ENCODE measurements around the gene PRPF38B. TPM values are rescaled to one million over a fixed set of nuclear protein-coding genes. Genes with fewer than 3 reads are reported as not detected.

PRPF38B gene
- total and polyA plus RNA-seq, 2 of the 4 experiments (the other 2 are of a cell fraction), result 9.0 to 19.3 TPM

GRCh38 chr1:108670131-108670773, 21.9 kb upstream of the PRPF38B start:
- Histone ChIP-seq H2BK20ac (ENCODE audit: low read depth, low read length) (no peak overlapping the region), H2AK5ac (ENCODE audit: low read depth, low read length) (no peak overlapping the region), H4K8ac (ENCODE audit: low read depth in 2 of 2, low read length in 2 of 2) (no peak overlapping the region), H2AFZ (replicated peaks; ENCODE audit: low read length, poor library complexity) (no peak overlapping the region), H3K4me2 (ENCODE audit: low read depth, low read length) (no peak overlapping the region), H2BK120ac (ENCODE audit: low read depth, low read length) (no peak overlapping the region), H3K27me3 (ENCODE audit: control insufficient read depth, insufficient read depth, low read length) (peaks cover 2% of the 10 kb centered on the region; the same call in 1 of the 2 replicates), H2BK15ac (ENCODE audit: low read depth, low read length) (no peak overlapping the region), H3K23ac (ENCODE audit: low read depth, low read length) (no peak overlapping the region), H3K4ac (ENCODE audit: low read depth, low read length) (no peak overlapping the region), H3K18ac (ENCODE audit: low read depth, low read length) (no peak overlapping the region), H3K9ac (ENCODE audit: low read depth, low read length) (no peak overlapping the region), H3K4me1 (ENCODE audit: control insufficient read depth, insufficient read depth, low read length) (no peaks in the 10 kb centered on the region), H3K36me3 (ENCODE audit: control insufficient read depth, insufficient read depth, low read length) (no peaks in the 10 kb centered on the region), H3K56ac (ENCODE audit: extremely low read depth, insufficient read depth, low read length) (no peak overlapping the region), H3K14ac (replicated peaks; ENCODE audit: low read depth, low read length) (no peak overlapping the region), H2AK9ac (replicated peaks; ENCODE audit: low read depth, low read length, poor library complexity) (no peak overlapping the region), H4K20me1 (ENCODE audit: insufficient read depth, low read length) (no peaks in the 10 kb centered on the region), H3K79me1 (ENCODE audit: low read depth in 1 of 2, low read length in 2 of 2) (no peaks in the 10 kb centered on the region), H3K9me3 (ENCODE audit: control insufficient read depth, insufficient read depth, low read length) (no peaks in the 10 kb centered on the region), H4K5ac (ENCODE audit: low read depth, low read length) (no peak overlapping the region), H3K9me1 (ENCODE audit: insufficient read depth, low read length) (no peaks in the 10 kb centered on the region), H4K91ac (ENCODE audit: insufficient read depth, low read depth, low read length) (no peak overlapping the region), H3K4me3 (ENCODE audit: insufficient read depth, low read depth, low read length) (no peak overlapping the region), H3K27ac (ENCODE audit: insufficient read depth, low read length) (no peak overlapping the region), H2BK5ac (ENCODE audit: low read depth, low read length, poor library complexity, severe bottlenecking) (no peak overlapping the region)
- intact Hi-C loops (cut with micrococcal nuclease) (no loop called here), dilution Hi-C loops (cut with HindIII; ENCODE audit: low sequenced_read_pairs, unreplicated experiment) (no loop called here), in situ Hi-C loops (cut with MboI; ENCODE audit: low sequenced_read_pairs) (no loop called here)
- DNase-seq (no peak), ATAC-seq (ENCODE audit: low read depth) (peak; percentile 51)
- POLR2A ChIA-PET (ENCODE audit: unreplicated experiment), result no interaction called here
- CTCF ChIA-PET, result no interaction called here
- WGBS, 2 experiments (ENCODE audit: extremely low coverage in 2 of 2, insufficient read length in 1 of 2), result 81% methylated on average over 3 of the region's 5 CpGs; no CpG with 5 or more reads in 1 of the 2 experiments
- TF ChIP-seq MXI1 (IDR thresholded peaks at IDR 0.05; ENCODE audit: borderline replicate concordance, low read depth, low read length), result no peak
- TF ChIP-seq CTCF (conservative IDR thresholded peaks at IDR 0.05; ENCODE audit: low read depth, low read length), result no peak
- TF ChIP-seq NFE2L2 (IDR thresholded peaks at IDR 0.05; ENCODE audit: low read depth, low read length), result no peak
- no peak for TF ChIP-seq RAD21 (IDR thresholded peaks at IDR 0.05; ENCODE audit: low read length)
- TF ChIP-seq SMC3 (IDR thresholded peaks at IDR 0.05; ENCODE audit: low read depth, low read length), result no peak
- no peak for TF ChIP-seq MAFK (IDR thresholded peaks at IDR 0.05; ENCODE audit: low read depth, low read length)
- no peak for TF ChIP-seq RFX5 (IDR thresholded peaks at IDR 0.05; ENCODE audit: low read depth, low read length)
- TF ChIP-seq CHD1 (IDR thresholded peaks at IDR 0.05; ENCODE audit: low read depth, low read length), result no peak
- no peak for TF ChIP-seq ELK1 (IDR thresholded peaks at IDR 0.05; ENCODE audit: borderline replicate concordance, low read depth, low read length)
- TF ChIP-seq MAZ (IDR thresholded peaks at IDR 0.05; ENCODE audit: borderline replicate concordance, low read depth, low read length), result no peak
- no peak for TF ChIP-seq FOS (IDR thresholded peaks at IDR 0.05; ENCODE audit: low read depth, low read length)
- no peak for TF ChIP-seq RCOR1 (IDR thresholded peaks at IDR 0.05; ENCODE audit: insufficient replicate concordance, low read length)
- no peak for TF ChIP-seq USF2 (IDR thresholded peaks at IDR 0.05; ENCODE audit: low read depth, low read length)
- no peak for TF ChIP-seq BHLHE40 (IDR thresholded peaks at IDR 0.05; ENCODE audit: low read depth, low read length)
- TF ChIP-seq CEBPB (IDR thresholded peaks at IDR 0.05; ENCODE audit: low read depth, low read length), result no peak
- no peak for TF ChIP-seq POLR2A (IDR thresholded peaks at IDR 0.05; ENCODE audit: low read depth, low read length)
- BruUV-seq (replicated peaks), result no TSS peak

Measured in IMR-90 (cell line).